GM12878 (cell line): ENCODE data around the gene CREBBP. TPM values are rescaled to one million over a fixed set of nuclear protein-coding genes. Genes with fewer than 3 reads are reported as not detected.

Experiments used
- ATAC-seq: fragments of 200-7000 bp; cut with Tn5 transposase; 3 replicates; pipeline ENCODE4 v1.9.1; 2020; ENCODE audit warnings: mild to moderate bottlenecking, moderate library complexity
- BruUV-seq: library from RNA; stranded (reverse); fragments of 400-500 nt; replicated peaks from 2 replicates; lab custom pipeline; 2021; lab: Mats Ljungman, UMichigan
- CTCF ChIA-PET: fragments of 300-600 bp; sonication (Branson Sonifier 250); formaldehyde crosslinking; extraction: SDS; loops from one replicate; lab custom pipeline; 2021; ENCODE audit warnings: inconsistent platforms; lab: Yijun Ruan, JAX
- POLR2A ChIA-PET: fragments of 350-600 bp; formaldehyde crosslinking; extraction: SDS; loops from one replicate; lab custom pipeline; 2021; ENCODE audit warnings: inconsistent platforms; lab: Charles Lee
- RAD21 ChIA-PET: fragments of 300-600 bp; sonication (Branson Sonifier 250); formaldehyde crosslinking; loops from one replicate; lab custom pipeline; 2023; ENCODE audit warnings: antibody characterized with exemption; ENCODE audit not compliant: unreplicated experiment; lab: Charles Lee
- SMC1A ChIA-PET: fragments of 300-600 bp; sonication (Branson Sonifier 250); formaldehyde crosslinking; loops from one replicate; lab custom pipeline; 2023; ENCODE audit not compliant: unreplicated experiment, uncharacterized antibody; lab: Charles Lee
- DNase-seq: peaks from one replicate; pipeline ENCODE4 v3.0.0-alpha.2; 2011; ENCODE audit warnings: low read depth, low spot score
- FAIRE-seq: peaks from 3 replicates; lab custom pipeline; 2011; peaks lifted over from hg19 to GRCh38; lab: Jason Lieb, UNC
- H2AFZ ChIP-seq: 2 replicates; pipeline ENCODE4 v1.6.0; 2011; ENCODE audit warnings: low read depth, low read length, control low read depth; ENCODE audit not compliant: control insufficient read depth
- H3K27ac ChIP-seq: 2 replicates; pipeline ENCODE4 v1.5.1; 2011; ENCODE audit warnings: control low read depth; ENCODE audit not compliant: control insufficient read depth, insufficient read depth
- H3K27me3 ChIP-seq, 2 experiments: replicated peaks in 1 of 2; 2 replicates each; pipeline versions ENCODE4 v1.6.0 to v1.6.1; 2011; ENCODE audit warnings: low read length in 1 of 2; ENCODE audit not compliant: control insufficient read depth in 2 of 2, insufficient read depth in 2 of 2
- H3K36me3 ChIP-seq, 2 experiments: 2 replicates each; pipeline ENCODE4 v1.5.1; 2011; ENCODE audit warnings: low read length in 1 of 2; ENCODE audit not compliant: control insufficient read depth in 2 of 2, insufficient read depth in 2 of 2
- H3K4me1 ChIP-seq: 2 replicates; pipeline ENCODE4 v1.6.1; 2011; ENCODE audit warnings: mild to moderate bottlenecking, low read length, moderate library complexity, mixed read lengths; ENCODE audit not compliant: control insufficient read depth, insufficient read depth
- H3K4me2 ChIP-seq: 2 replicates; pipeline ENCODE4 v1.6.0; 2011; ENCODE audit warnings: control low read depth; ENCODE audit not compliant: control insufficient read depth, insufficient read depth
- H3K4me3 ChIP-seq: fragments of 200-600 bp; sonication (generic); 2 replicates; pipeline ENCODE4 v1.5.1; 2016
- H3K79me2 ChIP-seq: 2 replicates; pipeline ENCODE4 v1.6.0; 2011; ENCODE audit warnings: low read length; ENCODE audit not compliant: control insufficient read depth, insufficient read depth
- H3K9ac ChIP-seq: 2 replicates; pipeline ENCODE4 v1.8.0; 2011; ENCODE audit warnings: low read length, control low read depth, mixed read lengths; ENCODE audit not compliant: control insufficient read depth, insufficient read depth
- H3K9me3 ChIP-seq: replicated peaks from 3 replicates; pipeline ENCODE4 v1.5.1; 2011; ENCODE audit warnings: mild to moderate bottlenecking, low read length; ENCODE audit not compliant: control insufficient read depth, insufficient read depth
- H4K20me1 ChIP-seq: 2 replicates; pipeline ENCODE4 v1.6.0; 2011; ENCODE audit not compliant: control insufficient read depth, insufficient read depth
- BCLAF1 ChIP-seq: fragments of 450-650 bp; IDR thresholded peaks from 2 replicates; pipeline ENCODE4 v1.6.1; 2017; ENCODE audit warnings: antibody characterized with exemption, mild to moderate bottlenecking, moderate library complexity
- CBX5 ChIP-seq: sonication (generic); IDR thresholded peaks from 2 replicates; pipeline ENCODE4 v1.6.1; 2016; ENCODE audit warnings: low read depth, moderate library complexity, mild to moderate bottlenecking, inconsistent platforms
- GABPA ChIP-seq: IDR thresholded peaks from 2 replicates; pipeline ENCODE4 v1.6.1; 2014; ENCODE audit warnings: antibody characterized with exemption, low read depth, mild to moderate bottlenecking, inconsistent platforms
- MXI1 ChIP-seq: fragments of 150-350 bp; IDR thresholded peaks from 2 replicates; pipeline ENCODE4 v1.6.1; 2011; ENCODE audit warnings: low read depth, mild to moderate bottlenecking, inconsistent platforms, low read length, improper control_type of control experiment
- MYB ChIP-seq: fragments of 150-350 bp; IDR thresholded peaks from 2 replicates; pipeline ENCODE4 v1.6.1; 2014; ENCODE audit warnings: mild to moderate bottlenecking, low read depth, low read length, borderline replicate concordance
- NRF1 ChIP-seq: conservative IDR thresholded peaks from 2 replicates; pipeline ENCODE4 v1.6.1; 2011; ENCODE audit warnings: mild to moderate bottlenecking, low read depth, low read length, improper control_type of control experiment
- POLR2AphosphoS2 ChIP-seq: IDR thresholded peaks from 2 replicates; pipeline ENCODE4 v1.6.1; 2011; ENCODE audit warnings: low read depth, mild to moderate bottlenecking, low read length, improper control_type of control experiment, moderate library complexity
- REST ChIP-seq: IDR thresholded peaks from 2 replicates; pipeline ENCODE4 v1.6.1; 2012; ENCODE audit warnings: mild to moderate bottlenecking, low read depth, low read length
- RFX5 ChIP-seq: IDR thresholded peaks from 2 replicates; pipeline ENCODE4 v1.6.1; 2011; ENCODE audit warnings: low read depth, low read length, improper control_type of control experiment
- USF1 ChIP-seq: IDR thresholded peaks from 2 replicates; pipeline ENCODE4 v1.6.1; 2011; ENCODE audit warnings: borderline replicate concordance, low read depth, mild to moderate bottlenecking, moderate library complexity, mixed read lengths, low read length; ENCODE audit not compliant: insufficient read depth; ENCODE audit errors: extremely low read length
- WGBS: methylation state at CpG from one replicate; pipeline ENCODE4 v1.1.6; 2016; ENCODE audit warnings: low lambda C conversion rate; ENCODE audit not compliant: insufficient replicate concordance, insufficient coverage; ENCODE audit errors: missing lambda C conversion rate; 5-methylcytosine and 5-hydroxymethylcytosine counted together
- in situ Hi-C: fragments of 300-500 bp; cut with MboI; formaldehyde crosslinking; loops from 9 replicates; pipeline ENCODE4 v1.14.3; 2018; ENCODE audit warnings: mixed read lengths
- intact Hi-C: fragments of 100-400 bp; cut with micrococcal nuclease; formaldehyde crosslinking; loops from one replicate; pipeline ENCODE4 v1.14.2; 2022; ENCODE audit not compliant: unreplicated experiment
- polyA plus RNA-seq, 11 experiments: library from polyadenylated mRNA; depleted of rRNA in 4 of 11; unstranded in 6 of 11; stranded (reverse) in 5 of 11; fragments of >200 nt; fragmentation: Nextera tagmentation in 4 of 11; fragmentation: Illumina TruSeq in 1 of 11; extraction: Ambion mirVana in 4 of 11; extraction: Trizol in 1 of 11; gene quantifications; 1 replicate in 1 of 11; 2 replicates in 10 of 11; pipeline versions ENCODE4 v1.2.1 to v1.2.3, GENCODE V29; 2011 to 2016; ENCODE audit warnings: inconsistent platforms in 2 of 11, missing spikeins in 2 of 11, low read depth in 1 of 11
- total RNA-seq, 4 experiments: library from RNA; depleted of rRNA in 3 of 4; stranded (reverse); fragments of >200 nt in 3 of 4; fragmentation: Illumina TruSeq in 1 of 4; extraction: Trizol in 1 of 4; gene quantifications; 2 replicates each; pipeline versions ENCODE4 v1.2.1 to v1.2.3, GENCODE V29; 2013 to 2021

Gene CREBBP
- total and polyA plus RNA-seq, 10 of the 15 experiments (the other 5 are each of a cell fraction or from before 2014, with no cell fraction given): 3.4 to 32.7 (median 7.9) TPM

- ATAC-seq (no peak), FAIRE-seq (no peak), DNase-seq (no peak)
- no peak for TF ChIP-seq MXI1
- TF ChIP-seq RFX5: no peak
- no peak for TF ChIP-seq NRF1
- no peak for TF ChIP-seq POLR2AphosphoS2
- TF ChIP-seq MYB: no peak
- TF ChIP-seq GABPA: no peak
- no peak for TF ChIP-seq USF1
- no peak for TF ChIP-seq BCLAF1
- no peak for TF ChIP-seq REST
- TF ChIP-seq CBX5: no peak
- Histone ChIP-seq H3K79me2 (no peaks in the 10 kb centered on the region), H2AFZ (no peak overlapping the region), H3K9ac (no peak overlapping the region), H3K4me2 (no peak overlapping the region), H3K36me3 (peaks cover 31 to 52% of the 10 kb centered on the region in 2 experiments), H3K27ac (no peak overlapping the region), H3K9me3 (no peaks in the 10 kb centered on the region), H3K27me3 (no peaks in the 10 kb centered on the region), H3K4me3 (no peak overlapping the region), H3K4me1 (no peaks in the 10 kb centered on the region), H4K20me1 (no peaks in the 10 kb centered on the region)
- in situ Hi-C loops (no loop called here), intact Hi-C loops (no loop called here)
- SMC1A ChIA-PET: interaction anchor here (0.6 to 1.2 kb wide), 2 partner anchors 108 to 427 kb away, joined by 3 read pairs; no protein-coding TSS in a partner anchor
- WGBS: 94% methylated on average over 4 of the region's 5 CpGs
- POLR2A ChIA-PET: interaction anchor here (0.6 kb wide), 1 partner anchor 10 kb away, joined by 4 read pairs; no protein-coding TSS in a partner anchor
- no TSS peak for BruUV-seq
- RAD21 ChIA-PET: interaction anchor here (1.7 kb wide), 1 partner anchor 24 kb away, joined by 3 read pairs; no protein-coding TSS in a partner anchor
- CTCF ChIA-PET: no interaction called here
These were observed 109.0 kb downstream of the CREBBP start for GRCh38 chr16:3771513-3771912.
